Kidney (tissue), 14 donors: ENCODE measurements around the gene COPS7A. TPM values are rescaled to one million over a fixed set of nuclear protein-coding genes. Genes with fewer than 3 reads are reported as not detected.
A peak's percentile ranks its signal among the peaks of the same experiment; 100 is the strongest.
"Not testable (repeated sequence)": the region's sequence is repeated elsewhere in the genome, so short reads cannot be mapped to it uniquely, and the experiment has no call there.

Experiments used
- DNase-seq, 5 donors: peaks; one replicate each; pipeline ENCODE4 v3.0.0-alpha.2; 2013 to 2020
- FAIRE-seq: peaks from 2 replicates; lab custom pipeline; 2012; peaks lifted over from hg19 to GRCh38; lab: Jason Lieb, UNC
- H3K27ac ChIP-seq, 2 donors: one replicate each; pipeline ENCODE4 v1.7.0; 2013; ENCODE audit warnings: low read depth in 2 of 2, low read length in 2 of 2, inconsistent platforms in 1 of 2
- H3K27me3 ChIP-seq: one replicate; pipeline ENCODE4 v1.7.1; 2013; ENCODE audit warnings: low read length, inconsistent platforms; ENCODE audit not compliant: control insufficient read depth, insufficient read depth
- H3K36me3 ChIP-seq, 3 donors: one replicate each; pipeline versions ENCODE4 v1.7.0 to v1.7.1; 2013; ENCODE audit warnings: low read length in 3 of 3, control low read depth in 1 of 3, inconsistent platforms in 1 of 3; ENCODE audit not compliant: insufficient read depth in 3 of 3, control insufficient read depth in 2 of 3
- H3K4me1 ChIP-seq, 3 donors: one replicate each; pipeline versions ENCODE4 v1.7.0 to v1.7.1; 2013; ENCODE audit warnings: low read length in 3 of 3, inconsistent platforms in 1 of 3, low read depth in 1 of 3; ENCODE audit not compliant: control insufficient read depth in 2 of 3, insufficient read depth in 2 of 3
- H3K4me3 ChIP-seq, 3 donors: one replicate each; pipeline versions ENCODE4 v1.7.0 to v1.8.1; 2013; ENCODE audit warnings: low read length in 3 of 3, control low read depth in 1 of 3, inconsistent platforms in 1 of 3
- H3K9ac ChIP-seq, 3 donors: one replicate each; pipeline versions ENCODE4 v1.7.0 to v1.7.1; 2013; ENCODE audit warnings: low read length in 3 of 3, control low read depth in 1 of 3, inconsistent platforms in 1 of 3
- H3K9me3 ChIP-seq, 3 donors: one replicate each; pipeline versions ENCODE4 v1.7.0 to v1.7.1; 2013; ENCODE audit warnings: low read length in 3 of 3, control low read depth in 1 of 3, inconsistent platforms in 1 of 3; ENCODE audit not compliant: control insufficient read depth in 2 of 3, insufficient read depth in 1 of 3
- intact Hi-C: fragments of 100-400 bp; cut with DNase I; formaldehyde crosslinking; loops from one replicate; pipeline ENCODE4 v1.11.1; 2022
- polyA plus RNA-seq: library from polyadenylated mRNA; stranded (reverse); fragments of 350-450 nt; fragmentation: Illumina TruSeq; extraction: RNeasy Lipid Tissue Mini Kit (QIAGEN cat#74804); gene quantifications from one replicate; pipeline ENCODE4 v1.2.3, GENCODE V29; 2014; ENCODE audit warnings: low read depth, low replicate concordance; ENCODE audit not compliant: insufficient read depth
- total RNA-seq: library from RNA; stranded (reverse); fragmentation: NEBNext Ultra II Directional; extraction: Animal tissue kit (Norgen Biotek cat#: 25700); gene quantifications from one replicate; pipeline ENCODE4 v1.2.1, GENCODE V29; 2021
- TF ChIP-seq, protein P1 (sequence below): IDR thresholded peaks from 3 replicates; pipeline ENCODE4 v1.5.1; 2012; ENCODE audit warnings: mild to moderate bottlenecking, moderate library complexity, borderline replicate concordance; ENCODE audit not compliant: insufficient read depth; ENCODE audit errors: extremely low read depth
- donor health status: control.
- donor health status: control.
- donor health status: control.
- donor health status: control.
- donor health status: control.
- donor health status: DM: yes; HTN: yes; CAD: no.
- donor health status: Normal renal cell carcinoma (clear cell type).

COPS7A gene
- total and polyA plus RNA-seq, 2 donors from 2014 or later: 71.9 to 94.1 TPM

DNA sequence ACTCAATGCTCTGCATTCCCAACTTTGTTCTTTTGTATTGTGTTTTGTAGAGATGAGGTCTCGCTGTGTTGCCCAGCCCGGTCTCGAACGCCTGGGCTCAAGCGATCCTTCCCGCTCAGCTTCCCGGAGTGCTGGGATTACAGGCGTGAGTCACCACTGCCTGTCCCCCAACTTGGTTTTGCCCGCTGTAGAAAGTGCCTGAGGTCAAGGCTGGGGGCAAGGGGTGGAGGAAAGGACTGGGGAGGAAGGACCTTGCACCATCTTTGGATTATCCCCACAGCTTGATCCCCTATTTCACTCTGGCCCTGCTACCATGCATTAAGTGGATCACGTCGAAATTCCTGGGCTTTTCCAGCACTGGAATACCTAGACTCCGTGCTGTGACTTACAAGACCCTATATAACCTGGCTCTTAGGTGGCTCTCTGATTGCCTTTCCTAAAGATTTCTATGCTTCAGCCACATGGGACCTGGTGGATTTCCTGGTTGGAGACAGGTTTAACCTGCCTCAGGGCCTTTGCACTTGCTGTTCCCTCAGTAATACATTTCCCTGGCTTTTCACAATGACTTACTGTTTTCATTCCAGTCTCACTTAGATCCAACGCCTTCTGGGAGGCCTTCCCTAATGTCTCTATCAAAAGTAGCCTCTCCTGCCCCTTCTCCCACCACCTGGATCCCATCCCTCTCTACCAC lies 22.6 kb upstream of the COPS7A start:
- peak overlapping the region in 1 of 3 donors; percentile 65 for H3K4me3 ChIP-seq
- H3K4me1 ChIP-seq: peaks cover 0 to 5% (median 0%) of the 10 kb centered on the region in 3 donors
- no peaks in the 10 kb centered on the region for H3K36me3 ChIP-seq
- no peak for DNase-seq
- no peak overlapping the region for H3K27ac ChIP-seq
- H3K9ac ChIP-seq: peak overlapping the region in 1 of 3 donors; percentile 40
- TF ChIP-seq, protein P1, sequence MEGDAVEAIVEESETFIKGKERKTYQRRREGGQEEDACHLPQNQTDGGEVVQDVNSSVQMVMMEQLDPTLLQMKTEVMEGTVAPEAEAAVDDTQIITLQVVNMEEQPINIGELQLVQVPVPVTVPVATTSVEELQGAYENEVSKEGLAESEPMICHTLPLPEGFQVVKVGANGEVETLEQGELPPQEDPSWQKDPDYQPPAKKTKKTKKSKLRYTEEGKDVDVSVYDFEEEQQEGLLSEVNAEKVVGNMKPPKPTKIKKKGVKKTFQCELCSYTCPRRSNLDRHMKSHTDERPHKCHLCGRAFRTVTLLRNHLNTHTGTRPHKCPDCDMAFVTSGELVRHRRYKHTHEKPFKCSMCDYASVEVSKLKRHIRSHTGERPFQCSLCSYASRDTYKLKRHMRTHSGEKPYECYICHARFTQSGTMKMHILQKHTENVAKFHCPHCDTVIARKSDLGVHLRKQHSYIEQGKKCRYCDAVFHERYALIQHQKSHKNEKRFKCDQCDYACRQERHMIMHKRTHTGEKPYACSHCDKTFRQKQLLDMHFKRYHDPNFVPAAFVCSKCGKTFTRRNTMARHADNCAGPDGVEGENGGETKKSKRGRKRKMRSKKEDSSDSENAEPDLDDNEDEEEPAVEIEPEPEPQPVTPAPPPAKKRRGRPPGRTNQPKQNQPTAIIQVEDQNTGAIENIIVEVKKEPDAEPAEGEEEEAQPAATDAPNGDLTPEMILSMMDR: no peak
- intact Hi-C loops: no loop called here
- no peak for FAIRE-seq
- no peaks in the 10 kb centered on the region for H3K27me3 ChIP-seq
- no peaks in the 10 kb centered on the region for H3K9me3 ChIP-seq

DNA sequence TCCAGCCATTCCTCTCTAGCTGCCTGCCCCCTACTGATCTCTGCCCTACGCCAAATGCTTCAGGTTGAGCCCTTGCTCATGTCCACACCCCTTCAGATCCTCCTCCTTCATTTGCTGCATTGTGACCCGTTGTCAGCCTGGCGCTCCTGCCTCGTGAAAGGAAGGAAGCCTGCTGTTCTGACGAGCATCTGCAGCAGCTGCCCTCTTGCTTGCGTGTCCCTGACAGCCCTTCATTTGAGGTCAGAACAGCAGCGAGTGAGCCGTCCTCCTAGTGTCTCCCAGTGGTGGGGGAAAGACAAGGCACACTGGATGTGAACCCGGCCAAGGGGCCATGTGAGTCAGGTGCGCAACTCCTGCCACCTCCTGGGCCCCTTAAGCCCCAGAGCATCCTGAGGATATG lies 20.2 kb upstream of the COPS7A start:
- H3K9me3 ChIP-seq: no peaks in the 10 kb centered on the region
- H3K27me3 ChIP-seq: no peaks in the 10 kb centered on the region
- no peak for FAIRE-seq

DNA sequence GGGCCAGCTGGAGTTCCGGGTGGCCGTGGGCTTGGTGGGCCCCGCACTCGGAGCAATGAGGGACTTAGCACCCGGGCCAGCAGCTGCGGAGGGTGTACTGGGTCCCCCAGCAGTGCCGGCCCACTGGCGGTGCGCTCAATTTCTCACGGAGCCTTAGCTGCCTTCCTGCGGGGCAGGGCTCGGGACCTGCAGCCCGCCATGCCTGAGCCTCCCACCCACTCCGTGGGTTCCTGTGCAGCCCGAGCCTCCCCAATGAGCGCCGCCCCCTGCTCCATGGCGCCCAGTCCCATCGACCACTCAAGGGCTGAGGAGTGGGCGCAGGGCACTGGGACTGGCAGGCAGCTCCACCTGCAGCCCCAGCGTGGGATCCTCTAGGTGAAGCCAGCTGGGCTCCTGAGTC lies 15.5 kb upstream of the COPS7A start:
- H3K4me3 ChIP-seq, H3K9me3 ChIP-seq, H3K27me3 ChIP-seq, H3K36me3 ChIP-seq, H3K4me1 ChIP-seq, DNase-seq, intact Hi-C loops, FAIRE-seq, H3K27ac ChIP-seq, H3K9ac ChIP-seq: not testable (repeated sequence)

More for the DNA sequence above, 20.2 kb upstream of the COPS7A start:
- DNase-seq: peak in 2 of 5 donors; percentile 15 to 33
- TF ChIP-seq, protein P1: no peak
- Histone ChIP-seq H3K9ac (no peak overlapping the region), H3K4me1 (peaks cover 0 to 5% (median 0%) of the 10 kb centered on the region in 3 donors), H3K36me3 (no peaks in the 10 kb centered on the region), H3K4me3 (no peak overlapping the region), H3K27ac (no peak overlapping the region)
- intact Hi-C loops: no loop called here

DNA sequence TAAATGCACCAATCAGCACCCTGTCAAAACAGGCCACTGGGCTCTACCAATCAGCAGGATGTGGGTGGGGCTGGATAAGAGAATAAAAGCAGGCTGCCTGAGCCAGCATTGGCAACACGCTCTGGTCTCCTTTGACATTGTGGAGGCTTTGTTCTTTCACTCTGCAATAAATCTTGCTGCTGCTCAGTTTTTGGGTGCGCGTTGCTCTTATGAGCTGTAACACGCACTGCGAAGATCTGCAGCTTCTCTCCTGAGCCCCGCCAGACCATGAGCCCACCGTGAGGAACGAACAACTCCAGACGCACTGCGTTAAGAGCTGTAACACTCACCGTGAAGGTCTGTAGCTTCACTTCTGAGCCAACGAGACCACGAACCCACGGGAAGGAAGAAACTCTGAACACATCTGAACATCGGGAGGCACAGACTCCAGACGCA lies 14.9 kb upstream of the COPS7A start:
- FAIRE-seq: no peak
- Histone ChIP-seq H3K4me1 (no peaks in the 10 kb centered on the region), H3K9ac (no peak overlapping the region), H3K27ac (no peak overlapping the region), H3K36me3 (no peaks in the 10 kb centered on the region), H3K4me3 (no peak overlapping the region), H3K9me3 (no peaks in the 10 kb centered on the region), H3K27me3 (no peaks in the 10 kb centered on the region)
- DNase-seq: no peak
- TF ChIP-seq, protein P1: no peak
- intact Hi-C loops: no loop called here

DNA sequence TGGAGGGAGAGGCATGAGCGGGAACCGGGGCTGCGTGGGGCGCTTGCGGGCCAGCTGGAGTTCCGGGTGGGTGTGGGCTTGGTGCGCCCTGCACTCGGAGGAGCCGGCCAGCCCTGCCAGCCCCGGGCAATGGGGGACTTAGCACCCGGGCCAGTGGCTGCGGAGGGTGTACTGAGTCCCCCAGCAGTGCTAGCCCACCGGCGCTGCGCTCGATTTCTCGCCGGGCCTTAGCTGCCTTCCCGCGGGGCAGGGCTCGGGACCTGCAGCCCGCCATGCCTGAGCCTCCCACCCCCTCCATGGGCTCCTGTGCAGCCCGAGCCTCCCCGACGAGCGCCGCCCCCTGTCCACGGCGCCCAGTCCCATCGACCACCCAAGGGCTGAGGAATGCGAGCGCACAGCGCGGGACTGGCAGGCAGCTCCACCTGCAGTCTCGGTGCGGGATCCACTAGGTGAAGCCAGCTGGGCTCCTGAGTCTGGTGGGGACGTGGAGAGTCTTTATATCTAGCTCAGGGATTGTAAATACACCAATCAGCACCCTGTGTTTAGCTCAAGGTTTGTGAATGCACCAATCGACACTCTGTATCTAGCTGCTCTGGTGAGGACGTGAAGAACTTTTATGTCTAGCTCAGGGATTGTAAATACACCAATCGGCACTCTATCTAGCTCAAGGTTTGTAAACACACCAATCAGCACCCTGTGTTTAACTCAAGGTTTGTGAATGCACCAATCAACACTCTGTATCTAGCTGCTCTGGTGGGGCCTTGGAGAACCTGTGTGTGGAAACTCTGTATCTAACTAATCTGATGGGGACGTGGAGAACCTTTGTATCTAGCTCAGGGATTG lies 7.6 kb upstream of the COPS7A start:
- FAIRE-seq, H3K4me1 ChIP-seq, H3K4me3 ChIP-seq, H3K9ac ChIP-seq, H3K27me3 ChIP-seq, intact Hi-C loops, DNase-seq, H3K27ac ChIP-seq, H3K36me3 ChIP-seq, H3K9me3 ChIP-seq: not testable (repeated sequence)
